ENCODE data around the gene LSM4. TPM values are rescaled to one million over a fixed set of nuclear protein-coding genes. Genes with fewer than 3 reads are reported as not detected.
A peak's percentile ranks its signal among the peaks of the same experiment; 100 is the strongest.

The LSM4 gene
- total and polyA plus RNA-seq, 2 of the 13 experiments (the other 11 are each of a cell fraction or from before 2014, with no cell fraction given) = 65.8 to 166 TPM

DNA sequence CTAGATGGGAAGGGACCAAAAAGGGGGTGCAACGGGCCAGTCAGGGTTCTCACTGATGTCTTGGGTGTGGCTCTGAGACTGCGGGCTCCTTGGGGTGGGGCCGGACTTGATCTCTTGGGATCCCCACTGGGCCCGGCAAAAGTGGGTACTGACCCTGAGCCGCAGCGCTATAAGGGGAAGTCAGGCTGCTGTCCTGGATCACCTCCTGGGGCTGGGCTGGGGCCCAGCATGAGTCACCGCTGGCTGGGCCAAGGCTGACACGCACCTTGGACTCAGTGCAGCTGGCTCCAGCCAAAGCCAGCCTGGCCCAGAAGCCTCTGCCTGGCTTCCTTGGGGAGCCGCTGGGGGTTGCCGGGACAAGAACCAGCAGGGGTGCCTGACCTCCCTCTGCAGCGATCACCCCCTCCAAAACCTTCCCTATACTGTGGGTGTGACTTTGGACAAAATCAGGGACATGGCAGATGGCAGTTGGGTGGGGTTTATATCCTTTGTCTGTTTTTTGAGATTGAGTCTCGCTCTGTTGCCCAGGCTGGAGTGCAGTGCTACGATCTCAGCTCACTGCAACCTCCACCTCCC is 48.0 kb downstream of the LSM4 start (continued):
- no peak for TF ChIP-seq STAT6 (CRISPR knock-in tag; IDR thresholded peaks at IDR 0.05; ENCODE audit: borderline replicate concordance)
- peak; percentile 43; the same call in 1 of the 2 replicates for TF ChIP-seq ZFP1 (CRISPR knock-in tag; IDR thresholded peaks at IDR 0.05)
- TF ChIP-seq DBP (CRISPR knock-in tag; IDR thresholded peaks at IDR 0.05; ENCODE audit: not compliant biosample characterization) = peak; percentile 38
- TF ChIP-seq HDAC1 (CRISPR knock-in tag; IDR thresholded peaks at IDR 0.05) = peak; percentile 75
- TF ChIP-seq SAP130 (CRISPR knock-in tag; IDR thresholded peaks at IDR 0.05; ENCODE audit: low read depth) = peak; percentile 71
- no peak for TF ChIP-seq ZNF512B (CRISPR knock-in tag; IDR thresholded peaks at IDR 0.05; ENCODE audit: borderline replicate concordance)
- TF ChIP-seq GMEB1 (CRISPR knock-in tag; IDR thresholded peaks at IDR 0.05; ENCODE audit: borderline replicate concordance) = no peak; the same call in 1 of the 2 replicates
- TF ChIP-seq, protein P1, sequence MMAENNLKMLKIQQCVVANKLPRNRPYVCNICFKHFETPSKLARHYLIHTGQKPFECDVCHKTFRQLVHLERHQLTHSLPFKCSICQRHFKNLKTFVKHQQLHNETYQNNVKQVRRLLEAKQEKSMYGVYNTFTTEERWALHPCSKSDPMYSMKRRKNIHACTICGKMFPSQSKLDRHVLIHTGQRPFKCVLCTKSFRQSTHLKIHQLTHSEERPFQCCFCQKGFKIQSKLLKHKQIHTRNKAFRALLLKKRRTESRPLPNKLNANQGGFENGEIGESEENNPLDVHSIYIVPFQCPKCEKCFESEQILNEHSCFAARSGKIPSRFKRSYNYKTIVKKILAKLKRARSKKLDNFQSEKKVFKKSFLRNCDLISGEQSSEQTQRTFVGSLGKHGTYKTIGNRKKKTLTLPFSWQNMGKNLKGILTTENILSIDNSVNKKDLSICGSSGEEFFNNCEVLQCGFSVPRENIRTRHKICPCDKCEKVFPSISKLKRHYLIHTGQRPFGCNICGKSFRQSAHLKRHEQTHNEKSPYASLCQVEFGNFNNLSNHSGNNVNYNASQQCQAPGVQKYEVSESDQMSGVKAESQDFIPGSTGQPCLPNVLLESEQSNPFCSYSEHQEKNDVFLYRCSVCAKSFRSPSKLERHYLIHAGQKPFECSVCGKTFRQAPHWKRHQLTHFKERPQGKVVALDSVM (CRISPR knock-in tag; IDR thresholded peaks at IDR 0.05) = peak; percentile 93
- TF ChIP-seq SMAD1 (CRISPR knock-in tag; IDR thresholded peaks at IDR 0.05; ENCODE audit: borderline replicate concordance, low read depth) = no peak
- TF ChIP-seq ZBTB4 (CRISPR knock-in tag; IDR thresholded peaks at IDR 0.05; ENCODE audit: borderline replicate concordance) = peak; percentile 73
- TF ChIP-seq, protein P2, sequence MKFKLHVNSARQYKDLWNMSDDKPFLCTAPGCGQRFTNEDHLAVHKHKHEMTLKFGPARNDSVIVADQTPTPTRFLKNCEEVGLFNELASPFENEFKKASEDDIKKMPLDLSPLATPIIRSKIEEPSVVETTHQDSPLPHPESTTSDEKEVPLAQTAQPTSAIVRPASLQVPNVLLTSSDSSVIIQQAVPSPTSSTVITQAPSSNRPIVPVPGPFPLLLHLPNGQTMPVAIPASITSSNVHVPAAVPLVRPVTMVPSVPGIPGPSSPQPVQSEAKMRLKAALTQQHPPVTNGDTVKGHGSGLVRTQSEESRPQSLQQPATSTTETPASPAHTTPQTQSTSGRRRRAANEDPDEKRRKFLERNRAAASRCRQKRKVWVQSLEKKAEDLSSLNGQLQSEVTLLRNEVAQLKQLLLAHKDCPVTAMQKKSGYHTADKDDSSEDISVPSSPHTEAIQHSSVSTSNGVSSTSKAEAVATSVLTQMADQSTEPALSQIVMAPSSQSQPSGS (CRISPR knock-in tag; IDR thresholded peaks at IDR 0.05) = 0 out of 2 replicates have a peak, but pooled peaks have one; percentile 54
